Measurements from ENCODE around the gene IQSEC3.

GRCh38 chr12:178829-179109 is 112.2 kb downstream of the IQSEC3 start:
- TF ChIP-seq CTCF (IDR thresholded peaks at IDR 0.05; ENCODE audit: low read depth, low read length) (no peak), EZH2phosphoT487 (IDR thresholded peaks at IDR 0.05; ENCODE audit: low read depth) (no peak)

All from OCI-LY3 (cell line).